Spinal cord (tissue), 10 donors: ENCODE results near the gene HOXA1. TPM values are rescaled to one million over a fixed set of nuclear protein-coding genes. Genes with fewer than 3 reads are reported as not detected.

Experiments
- DNase-seq, 6 donors: peaks; one replicate each; pipeline versions ENCODE4 v3.0.0 to v3.0.0-alpha.2; 2013 to 2015; ENCODE audit warnings: low spot score in 6 of 6, low read depth in 4 of 6
- H3K27ac ChIP-seq: one replicate; pipeline ENCODE4 v1.5.1; 2013; ENCODE audit warnings: low read depth, low read length, control low read depth
- H3K27me3 ChIP-seq: one replicate; pipeline ENCODE4 v1.6.1; 2013; ENCODE audit warnings: low read length; ENCODE audit not compliant: control insufficient read depth, insufficient read depth
- H3K36me3 ChIP-seq: one replicate; pipeline ENCODE4 v1.6.1; 2013; ENCODE audit warnings: low read length; ENCODE audit not compliant: control insufficient read depth, insufficient read depth
- H3K4me1 ChIP-seq: one replicate; pipeline ENCODE4 v1.6.1; 2013; ENCODE audit warnings: low read length; ENCODE audit not compliant: control insufficient read depth, insufficient read depth
- H3K4me3 ChIP-seq: one replicate; pipeline ENCODE4 v1.5.1; 2013; ENCODE audit warnings: low read depth, low read length, control low read depth
- H3K9me3 ChIP-seq: one replicate; pipeline ENCODE4 v1.6.1; 2013; ENCODE audit warnings: low read length; ENCODE audit not compliant: control insufficient read depth, insufficient read depth
- WGBS: methylation state at CpG from one replicate; pipeline ENCODE4 v1.1.5; 2013; ENCODE audit warnings: missing lambda C conversion rate; ENCODE audit not compliant: insufficient coverage; 5-methylcytosine and 5-hydroxymethylcytosine counted together
- polyA plus RNA-seq, 2 donors: library from polyadenylated mRNA; unstranded; fragments of 120-200 nt; gene quantifications; one replicate each; pipeline ENCODE4 v1.2.1, GENCODE V29; 2013; ENCODE audit not compliant: insufficient read length in 2 of 2
- total RNA-seq, 2 donors: library from RNA; depleted of rRNA in 1 of 2; stranded (reverse); fragments of 120-200 nt in 1 of 2; fragments of >200 nt in 1 of 2; gene quantifications; one replicate each; pipeline versions ENCODE4 v1.2.3 to v1.2.4, GENCODE V29; 2013 to 2014
- donor health status: healthy.

Gene HOXA1
- total and polyA plus RNA-seq, 4 donors, result 1.2 to 3.9 (median 2.3) TPM

DNA sequence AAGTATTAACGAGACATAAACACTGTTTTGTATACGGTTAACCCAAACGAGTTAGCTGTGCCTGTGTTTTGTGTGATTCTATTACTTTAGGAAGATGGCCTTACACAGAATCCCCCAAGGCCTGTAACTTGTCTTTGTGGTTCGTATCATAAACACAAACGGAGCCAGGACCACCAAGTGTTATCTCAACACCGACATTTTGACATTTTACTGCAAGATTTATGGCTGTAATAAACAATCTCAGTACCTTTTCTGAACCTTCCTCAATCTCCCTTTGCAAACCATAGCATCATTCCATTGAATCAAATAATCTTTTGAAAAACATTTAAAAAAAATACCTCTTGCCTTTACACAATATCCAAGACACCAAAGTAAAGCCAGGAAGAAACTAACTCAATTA is 37.2 kb upstream of the HOXA1 start:
- Histone ChIP-seq H3K4me1 (peaks cover 41% of the 10 kb centered on the region), H3K27me3 (peaks cover 2% of the 10 kb centered on the region), H3K36me3 (peaks cover 7% of the 10 kb centered on the region), H3K27ac (peak overlapping the region; percentile 99), H3K4me3 (no peak overlapping the region), H3K9me3 (no peaks in the 10 kb centered on the region)
- WGBS, result 19% methylated on average over 3 of the region's 6 CpGs
- no peak for DNase-seq

DNA sequence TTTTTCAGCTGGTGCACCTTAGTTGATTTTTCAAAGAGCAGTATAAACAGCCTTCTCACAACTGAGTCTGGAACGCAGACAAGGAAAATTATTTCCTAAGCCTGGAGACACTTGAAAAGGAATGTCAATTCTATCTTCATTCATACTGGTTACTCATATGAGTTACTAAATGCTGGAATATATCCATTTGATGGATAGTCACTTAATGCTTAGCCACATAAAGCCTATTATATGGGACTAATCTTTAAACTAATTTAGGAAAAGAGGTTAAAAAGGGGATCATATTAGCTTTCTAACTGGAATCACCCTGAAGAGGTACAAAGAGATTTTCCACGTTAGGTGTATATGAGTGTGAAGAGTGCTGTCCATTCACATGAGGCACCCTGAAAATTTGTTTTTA is 36.4 kb upstream of the HOXA1 start:
- H3K9me3 ChIP-seq, result no peaks in the 10 kb centered on the region
- H3K27me3 ChIP-seq, result peaks cover 2% of the 10 kb centered on the region
- peaks cover 7% of the 10 kb centered on the region for H3K36me3 ChIP-seq
- WGBS, result no CpG with 5 or more reads among the region's 2 CpGs
- no peak for DNase-seq
- no peak overlapping the region for H3K4me3 ChIP-seq
- peaks cover 40% of the 10 kb centered on the region for H3K4me1 ChIP-seq
- H3K27ac ChIP-seq, result peak overlapping the region; percentile 94

DNA sequence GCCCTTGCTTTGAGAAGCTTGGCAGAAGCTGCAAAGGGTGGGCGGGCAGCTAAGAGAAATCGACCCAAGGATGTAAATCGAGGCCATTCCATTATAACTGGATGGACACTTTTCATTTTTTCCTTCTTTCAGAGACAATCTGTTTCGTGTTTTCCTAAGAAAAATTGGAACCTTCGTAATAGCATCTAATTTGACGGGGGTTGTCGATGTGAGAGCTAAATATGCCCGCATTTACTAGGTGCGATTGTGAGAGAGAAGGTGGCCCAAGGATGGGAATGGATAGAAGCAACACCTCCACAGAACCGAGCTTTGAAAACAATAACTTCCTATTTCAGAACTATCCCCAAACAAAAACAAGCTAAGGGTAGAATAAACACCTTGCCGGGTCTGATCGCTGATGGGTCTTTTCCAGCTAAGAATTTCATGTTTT is 35.6 kb upstream of the HOXA1 start:
- peak overlapping the region; percentile 94 for H3K27ac ChIP-seq
- H3K27me3 ChIP-seq, result no peaks in the 10 kb centered on the region
- H3K4me3 ChIP-seq, result peak overlapping the region; percentile 83
- DNase-seq, result no peak
- WGBS, result 40% methylated on average over 2 of the region's 12 CpGs
- H3K36me3 ChIP-seq, result peaks cover 7% of the 10 kb centered on the region
- H3K4me1 ChIP-seq, result peaks cover 32% of the 10 kb centered on the region
- H3K9me3 ChIP-seq, result no peaks in the 10 kb centered on the region

- Histone ChIP-seq H3K36me3 (peaks cover 7% of the 10 kb centered on the region), H3K27me3 (no peaks in the 10 kb centered on the region), H3K9me3 (no peaks in the 10 kb centered on the region), H3K4me1 (peaks cover 26% of the 10 kb centered on the region), H3K4me3 (peak within 1 kb of the TSS; percentile 83), H3K27ac (peak within 1 kb of the TSS; percentile 98)
- WGBS, result under 1% methylated on average over 56 of the region's 67 CpGs
- DNase-seq, result peak in 4 of 6 donors; percentile 85 to 97 (median 90)
Observed at GRCh38 chr7:27130540-27131389, 35.0 kb upstream of the HOXA1 start, which contains the start of gene HOXA4. HOXA4 (minus strand) TSS chr7:27130757; CDS start chr7:27130733, 24 bp downstream.

DNA sequence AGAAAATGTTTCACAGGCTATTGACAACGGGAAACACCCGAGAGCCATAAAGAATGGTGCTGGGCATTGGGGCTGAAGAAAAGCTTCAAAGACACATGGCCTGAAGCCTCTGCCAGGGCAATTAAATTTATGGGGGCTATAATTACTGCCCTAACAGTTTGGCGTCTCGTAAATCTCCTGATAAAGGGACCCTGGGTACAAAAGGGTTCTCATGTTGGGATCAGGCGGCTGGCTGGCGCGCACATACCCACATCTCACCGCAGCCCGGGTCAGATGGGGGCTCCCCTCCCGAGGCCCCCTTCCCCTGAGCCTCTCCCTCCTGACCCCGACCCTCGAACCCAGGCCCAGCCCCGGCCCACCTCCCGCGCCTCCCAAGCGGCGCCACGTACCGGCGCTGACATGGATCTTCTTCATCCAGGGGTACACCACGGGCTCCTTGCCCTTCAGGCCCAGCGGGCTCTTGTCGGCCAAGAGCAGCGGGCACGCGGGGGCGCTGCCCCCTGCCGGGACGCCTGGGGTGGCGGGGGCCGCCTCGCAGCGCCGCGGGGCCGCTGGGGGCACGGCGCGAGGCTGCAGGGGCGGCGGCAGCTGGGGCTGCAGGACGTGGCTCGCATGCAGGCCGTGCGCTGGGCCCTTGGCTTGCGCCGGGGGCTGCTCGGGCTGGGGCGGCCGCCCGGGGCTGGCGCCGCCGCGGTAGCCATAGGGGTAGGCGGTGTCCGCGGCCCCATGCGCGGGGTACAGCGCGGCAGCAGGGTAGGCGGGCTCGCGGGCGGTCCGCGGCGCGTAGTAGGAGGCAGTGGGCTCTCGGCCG is 34.1 kb upstream of the HOXA1 start:
- peak in 2 of 6 donors; percentile 84 to 93 for DNase-seq
- WGBS, result 2% methylated on average over 72 of the region's 72 CpGs
- Histone ChIP-seq H3K9me3 (no peaks in the 10 kb centered on the region), H3K4me1 (peaks cover 35% of the 10 kb centered on the region), H3K36me3 (peaks cover 7% of the 10 kb centered on the region), H3K27ac (peak overlapping the region; percentile 98), H3K4me3 (peak overlapping the region; percentile 45), H3K27me3 (peaks cover 1% of the 10 kb centered on the region)

DNA sequence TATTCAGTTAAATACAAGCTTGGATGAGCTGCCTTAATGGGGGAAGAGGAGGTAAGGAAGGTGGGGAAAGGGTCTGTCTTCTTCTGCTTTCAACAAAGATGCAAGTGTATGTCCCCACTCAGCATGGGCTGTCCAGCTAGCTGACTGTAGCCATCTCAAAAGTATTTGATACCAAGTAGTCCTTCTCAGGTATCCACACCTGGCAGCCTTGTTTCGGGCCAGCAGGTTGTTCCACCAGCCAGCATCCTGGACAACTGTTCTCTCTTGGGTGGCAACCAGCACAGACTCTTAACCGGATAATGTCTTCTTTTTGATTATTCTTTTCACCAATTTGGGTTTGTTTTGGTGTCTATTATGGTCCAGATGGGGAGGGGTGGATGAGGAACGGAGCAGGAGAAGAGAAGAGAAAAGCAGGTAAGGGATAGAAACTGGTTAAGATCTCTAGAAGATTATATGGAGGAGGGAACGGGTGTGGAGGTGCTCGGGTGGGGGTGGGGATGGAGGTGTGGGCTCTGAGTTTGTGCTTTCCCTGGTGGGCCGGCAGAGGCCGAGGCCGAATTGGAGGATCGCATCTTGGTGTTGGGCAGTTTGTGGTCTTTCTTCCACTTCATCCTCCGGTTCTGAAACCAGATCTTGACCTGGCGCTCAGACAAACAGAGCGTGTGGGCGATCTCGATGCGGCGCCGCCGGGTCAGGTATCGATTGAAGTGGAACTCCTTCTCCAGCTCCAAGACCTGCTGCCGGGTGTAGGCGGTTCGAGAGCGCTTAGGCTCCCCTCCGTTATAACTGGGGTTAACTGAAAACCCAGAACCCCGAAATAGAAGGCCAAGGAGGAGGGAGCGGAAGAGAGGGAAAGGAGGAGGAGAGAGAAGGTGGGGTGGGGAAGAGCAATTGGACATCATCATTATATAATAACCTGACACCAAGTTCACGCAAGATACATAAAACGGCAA is 33.3 kb upstream of the HOXA1 start:
- 38% methylated on average over 20 of the region's 28 CpGs for WGBS
- no peaks in the 10 kb centered on the region for H3K9me3 ChIP-seq
- peaks cover 43% of the 10 kb centered on the region for H3K4me1 ChIP-seq
- H3K27me3 ChIP-seq, result peaks cover 5% of the 10 kb centered on the region
- DNase-seq, result no peak
- H3K36me3 ChIP-seq, result peaks cover 12% of the 10 kb centered on the region
- peak overlapping the region; percentile 98 for H3K27ac ChIP-seq
- peak overlapping the region; percentile 45 for H3K4me3 ChIP-seq

DNA sequence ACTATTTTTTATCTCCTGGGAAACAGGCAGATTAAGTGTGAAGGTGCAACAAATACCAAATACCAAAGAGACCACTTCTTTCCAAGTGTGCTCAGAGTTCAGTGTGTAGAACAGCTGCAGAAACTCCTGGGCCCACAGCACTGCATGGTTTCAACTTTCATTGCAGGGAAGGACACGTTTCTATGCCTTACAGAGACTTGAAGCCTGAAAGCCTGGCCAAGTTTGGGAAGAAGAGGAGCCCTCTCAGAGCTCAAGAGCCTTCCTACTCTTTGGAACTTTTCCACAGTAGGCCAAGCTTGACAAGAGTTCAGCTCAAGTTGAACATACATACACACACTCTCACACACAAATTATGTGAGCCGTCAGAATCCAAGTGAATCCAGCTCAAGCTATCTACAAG is 32.2 kb upstream of the HOXA1 start:
- no peak overlapping the region for H3K4me3 ChIP-seq
- H3K27me3 ChIP-seq, result peaks cover 5% of the 10 kb centered on the region

GRCh38 chr7:27126596-27127327 is 31.0 kb upstream of the HOXA1 start:
- no peak for DNase-seq
- Histone ChIP-seq H3K27ac (peak overlapping the region; percentile 98), H3K36me3 (peaks cover 22% of the 10 kb centered on the region), H3K4me3 (no peak overlapping the region), H3K4me1 (peaks cover 59% of the 10 kb centered on the region), H3K9me3 (no peaks in the 10 kb centered on the region), H3K27me3 (peaks cover 5% of the 10 kb centered on the region)
- no CpG with 5 or more reads among the region's 3 CpGs for WGBS

More for the DNA sequence above, 32.2 kb upstream of the HOXA1 start:
- WGBS, result 14% methylated on average over 1 of the region's 2 CpGs
- peak in 1 of 6 donors; percentile 72 for DNase-seq
- peaks cover 14% of the 10 kb centered on the region for H3K36me3 ChIP-seq
- peaks cover 47% of the 10 kb centered on the region for H3K4me1 ChIP-seq
- peak overlapping the region; percentile 98 for H3K27ac ChIP-seq
- H3K9me3 ChIP-seq, result no peaks in the 10 kb centered on the region
